Measurements from ENCODE around the gene MFSD12.

DNA sequence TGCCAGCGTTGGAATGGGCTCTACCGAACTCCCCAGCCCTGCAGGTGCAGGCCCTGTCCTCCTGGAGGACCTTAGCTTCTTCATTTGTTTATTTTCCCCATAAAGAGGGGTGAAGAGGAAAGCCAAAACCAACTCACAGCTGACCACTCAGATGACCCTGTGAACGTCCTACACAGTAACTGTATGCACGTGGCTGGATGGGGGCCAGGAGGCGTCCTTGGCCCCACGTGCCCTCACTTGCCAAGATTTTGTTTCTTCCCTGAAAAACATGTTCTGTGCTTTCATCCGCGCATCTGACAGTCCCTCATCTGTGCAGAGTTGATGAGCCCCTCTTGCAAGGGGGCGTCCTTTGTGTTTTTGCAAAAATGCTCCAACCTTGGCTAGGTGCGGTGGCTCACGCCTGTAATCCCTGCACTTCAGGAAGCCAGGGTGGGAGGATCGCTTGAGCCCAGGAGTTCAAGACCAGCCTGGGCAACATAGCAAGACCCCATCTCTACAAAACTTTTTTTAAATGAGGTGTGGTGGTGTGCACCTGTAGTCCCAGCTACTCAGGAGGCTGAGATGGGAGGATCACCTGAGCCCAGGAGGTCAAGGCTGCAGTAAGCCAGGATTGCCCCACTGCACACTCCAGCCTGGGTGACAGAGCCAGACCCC is 23.7 kb downstream of the MFSD12 start:
- TF ChIP-seq, protein P1, sequence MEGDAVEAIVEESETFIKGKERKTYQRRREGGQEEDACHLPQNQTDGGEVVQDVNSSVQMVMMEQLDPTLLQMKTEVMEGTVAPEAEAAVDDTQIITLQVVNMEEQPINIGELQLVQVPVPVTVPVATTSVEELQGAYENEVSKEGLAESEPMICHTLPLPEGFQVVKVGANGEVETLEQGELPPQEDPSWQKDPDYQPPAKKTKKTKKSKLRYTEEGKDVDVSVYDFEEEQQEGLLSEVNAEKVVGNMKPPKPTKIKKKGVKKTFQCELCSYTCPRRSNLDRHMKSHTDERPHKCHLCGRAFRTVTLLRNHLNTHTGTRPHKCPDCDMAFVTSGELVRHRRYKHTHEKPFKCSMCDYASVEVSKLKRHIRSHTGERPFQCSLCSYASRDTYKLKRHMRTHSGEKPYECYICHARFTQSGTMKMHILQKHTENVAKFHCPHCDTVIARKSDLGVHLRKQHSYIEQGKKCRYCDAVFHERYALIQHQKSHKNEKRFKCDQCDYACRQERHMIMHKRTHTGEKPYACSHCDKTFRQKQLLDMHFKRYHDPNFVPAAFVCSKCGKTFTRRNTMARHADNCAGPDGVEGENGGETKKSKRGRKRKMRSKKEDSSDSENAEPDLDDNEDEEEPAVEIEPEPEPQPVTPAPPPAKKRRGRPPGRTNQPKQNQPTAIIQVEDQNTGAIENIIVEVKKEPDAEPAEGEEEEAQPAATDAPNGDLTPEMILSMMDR (IDR thresholded peaks at IDR 0.05) = no peak
- TF ChIP-seq POLR2A (IDR thresholded peaks at IDR 0.05) = no peak
- TF ChIP-seq EP300 (IDR thresholded peaks at IDR 0.05) = no peak
